ENCODE measurements around the gene HSPA12B. TPM values are rescaled to one million over a fixed set of nuclear protein-coding genes. Genes with fewer than 3 reads are reported as not detected.

Gene HSPA12B
- polyA plus RNA-seq, 1 of the 3 experiments (the other 2 are of a cell fraction) = 0.46 TPM

GRCh38 chr20:3786126-3786484 lies 53.6 kb downstream of the HSPA12B start:
- no CpG with 5 or more reads among the region's 35 CpGs for WGBS (ENCODE audit: low lambda C conversion rate)

More at GRCh38 chr20:3786126-3786484, 53.6 kb downstream of the HSPA12B start:
- H3K4me2 ChIP-seq = peak overlapping the region; percentile 96
- H4K20me1 ChIP-seq (ENCODE audit: insufficient read depth) = peaks cover 45% of the 10 kb centered on the region
- DNase-seq = peak; percentile 73
- H3K27ac ChIP-seq (ENCODE audit: low read depth in 2 of 2, low read length in 1 of 2) = peak overlapping the region; percentile 41 to 82
- peak overlapping the region; percentile 71 for H3K9ac ChIP-seq
- peaks cover 40% of the 10 kb centered on the region for H3K79me2 ChIP-seq (ENCODE audit: insufficient read depth)
- H3K36me3 ChIP-seq (replicated peaks in 1 of 2; ENCODE audit: control insufficient read depth in 1 of 2, insufficient read depth in 2 of 2, low read length in 1 of 2) = peaks cover 7 to 9% of the 10 kb centered on the region in 2 experiments
- no peaks in the 10 kb centered on the region for H3K27me3 ChIP-seq (ENCODE audit: insufficient read depth)
- peak; percentile 50; the same call in 1 of the 2 replicates for TF ChIP-seq MXI1 (IDR thresholded peaks at IDR 0.05; ENCODE audit: low read depth, low read length)
- no peak for TF ChIP-seq CTCF (IDR thresholded peaks at IDR 0.05)
- no peak for TF ChIP-seq TCF12 (IDR thresholded peaks at IDR 0.05)
- peak; percentile 86 for TF ChIP-seq MAX (IDR thresholded peaks at IDR 0.05; ENCODE audit: low read depth)
- TF ChIP-seq FOXM1 (IDR thresholded peaks at IDR 0.05; ENCODE audit: low read depth) = no peak
- peak; percentile 48; the same call in 1 of the 2 replicates for TF ChIP-seq NRF1 (IDR thresholded peaks at IDR 0.05; ENCODE audit: low read depth, low read length)
- TF ChIP-seq IRF3 (IDR thresholded peaks at IDR 0.05; ENCODE audit: low read depth, low read length) = no peak
- TF ChIP-seq CHD2 (IDR thresholded peaks at IDR 0.05; ENCODE audit: low read length, partially characterized antibody) = peak; percentile 57
- no peaks in the 10 kb centered on the region for H3K9me3 ChIP-seq
- H2AFZ ChIP-seq (ENCODE audit: low read depth) = no peak overlapping the region
- H3K4me3 ChIP-seq (ENCODE audit: low read depth in 2 of 2, low read length in 1 of 2) = peak overlapping the region; percentile 63 to 74
- ChIA-PET CTCF (interaction anchor here (0.6 to 6.4 kb wide), 23 partner anchors 8 to 1057 kb away, joined by 3 to 161 read pairs (median 5); partner anchors contain the start of genes ADISSP, AP5S1 and CDC25B), POLR2A (interaction anchor here (1.0 to 2.8 kb wide), 5 partner anchors 18 to 82 kb away, joined by 3 to 20 read pairs (median 11); partner anchors contain the start of genes ADISSP and AP5S1)
- no peaks in the 10 kb centered on the region for H3K9me2 ChIP-seq
- peaks cover 27 to 29% of the 10 kb centered on the region in 2 experiments; a peak in 3 of 4 replicates for H3K4me1 ChIP-seq (ENCODE audit: control insufficient read depth in 1 of 2, insufficient read depth in 2 of 2, low read depth in 1 of 2, low read length in 1 of 2)
- H3F3A ChIP-seq (replicated peaks; ENCODE audit: insufficient read depth) = peaks cover 15% of the 10 kb centered on the region
